Gastroesophageal sphincter (tissue), 3 donors: ENCODE data around the gene CYP26B1.

ENCODE experiments used
- CTCF ChIP-seq, 4 experiments: fragments of 200-600 bp in 2 of 4; fragments of 450-650 bp in 2 of 4; sonication (generic) in 1 of 4; IDR thresholded peaks; one replicate each; pipeline ENCODE4 v1.5.1; 2017 to 2019; ENCODE audit warnings: antibody characterized with exemption in 4 of 4, mild to moderate bottlenecking in 2 of 4, moderate library complexity in 2 of 4
- POLR2A ChIP-seq, 2 donors: fragments of 450-650 bp; IDR thresholded peaks; one replicate each; pipeline ENCODE4 v1.6.1; 2017; ENCODE audit warnings: antibody characterized with exemption in 2 of 2, mild to moderate bottlenecking in 2 of 2, moderate library complexity in 1 of 2
- POLR2AphosphoS5 ChIP-seq: sonication (generic); formaldehyde crosslinking; IDR thresholded peaks from one replicate; pipeline ENCODE4 v1.6.1; 2017; ENCODE audit warnings: antibody characterized with exemption

GRCh38 chr2:72134408-72134996, 13.2 kb downstream of the CYP26B1 start:
- TF ChIP-seq POLR2A (IDR thresholded peaks at IDR 0.05) (no peak), POLR2AphosphoS5 (no peak), CTCF (IDR thresholded peaks at IDR 0.05) (no peak)
